IMR-90 (cell line): ENCODE data around the gene IL13.

Experiments
- CEBPB ChIP-seq: IDR thresholded peaks from 2 replicates; pipeline ENCODE4 v1.6.1; 2012; ENCODE audit warnings: low read depth, low read length, improper control_type of control experiment
- CHD1 ChIP-seq: IDR thresholded peaks from 2 replicates; pipeline ENCODE4 v1.6.1; 2012; ENCODE audit warnings: low read depth, low read length, improper control_type of control experiment
- ELK1 ChIP-seq: fragments of 150-350 bp; IDR thresholded peaks from 2 replicates; pipeline ENCODE4 v1.6.1; 2016; ENCODE audit warnings: low read depth, mild to moderate bottlenecking, low read length, moderate library complexity, borderline replicate concordance
- MAFK ChIP-seq: IDR thresholded peaks from 2 replicates; pipeline ENCODE4 v1.6.1; 2012; ENCODE audit warnings: low read depth, low read length, improper control_type of control experiment
- MAZ ChIP-seq: IDR thresholded peaks from 2 replicates; pipeline ENCODE4 v1.6.1; 2012; ENCODE audit warnings: low read depth, mild to moderate bottlenecking, low read length, improper control_type of control experiment, moderate library complexity, borderline replicate concordance
- MXI1 ChIP-seq: IDR thresholded peaks from 2 replicates; pipeline ENCODE4 v1.6.1; 2012; ENCODE audit warnings: low read depth, mild to moderate bottlenecking, low read length, moderate library complexity, borderline replicate concordance
- POLR2A ChIP-seq: IDR thresholded peaks from 2 replicates; pipeline ENCODE4 v1.6.1; 2012; ENCODE audit warnings: mild to moderate bottlenecking, low read depth, low read length
- RAD21 ChIP-seq: IDR thresholded peaks from 2 replicates; pipeline ENCODE4 v1.6.1; 2012; ENCODE audit warnings: low read length, improper control_type of control experiment
- RCOR1 ChIP-seq: IDR thresholded peaks from 2 replicates; pipeline ENCODE4 v1.6.1; 2012; ENCODE audit warnings: mild to moderate bottlenecking, low read length, improper control_type of control experiment; ENCODE audit not compliant: insufficient replicate concordance
- RFX5 ChIP-seq: IDR thresholded peaks from 2 replicates; pipeline ENCODE4 v1.8.0; 2012; ENCODE audit warnings: low read depth, mild to moderate bottlenecking, low read length, moderate library complexity
- USF2 ChIP-seq: fragments of 150-350 bp; IDR thresholded peaks from 2 replicates; pipeline ENCODE4 v1.6.1; 2017; ENCODE audit warnings: mild to moderate bottlenecking, antibody characterized with exemption, low read length, low read depth
- TF ChIP-seq, protein P1 (sequence below): conservative IDR thresholded peaks from 2 replicates; pipeline ENCODE4 v1.5.1; 2012; ENCODE audit warnings: mild to moderate bottlenecking, low read depth, low read length, improper control_type of control experiment

DNA sequence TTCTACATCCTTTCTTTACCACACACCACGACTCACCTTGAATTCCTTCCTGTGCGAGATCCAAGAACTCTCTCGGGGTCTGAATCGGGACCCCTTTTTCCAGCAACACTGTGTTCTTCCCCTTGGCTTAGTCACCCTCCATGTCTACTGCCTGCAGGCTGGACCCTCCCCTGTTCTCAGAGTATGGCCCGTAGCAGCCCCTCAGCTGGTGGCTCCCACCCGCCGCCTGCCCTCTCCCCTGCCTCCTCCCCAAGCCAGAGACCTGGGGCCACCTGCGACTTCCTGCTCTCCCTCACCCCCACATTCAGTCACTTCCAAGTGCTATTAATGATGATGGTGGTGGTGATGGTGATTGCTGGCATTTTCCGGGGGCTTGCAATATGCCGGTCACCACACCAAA, 9.3 kb downstream of the IL13 start:
- TF ChIP-seq POLR2A (no peak), MAFK (no peak), MXI1 (no peak), RCOR1 (no peak), RFX5 (no peak), ELK1 (no peak), CEBPB (no peak), USF2 (no peak), CHD1 (no peak), MAZ (no peak), RAD21 (no peak)
- TF ChIP-seq, protein P1, sequence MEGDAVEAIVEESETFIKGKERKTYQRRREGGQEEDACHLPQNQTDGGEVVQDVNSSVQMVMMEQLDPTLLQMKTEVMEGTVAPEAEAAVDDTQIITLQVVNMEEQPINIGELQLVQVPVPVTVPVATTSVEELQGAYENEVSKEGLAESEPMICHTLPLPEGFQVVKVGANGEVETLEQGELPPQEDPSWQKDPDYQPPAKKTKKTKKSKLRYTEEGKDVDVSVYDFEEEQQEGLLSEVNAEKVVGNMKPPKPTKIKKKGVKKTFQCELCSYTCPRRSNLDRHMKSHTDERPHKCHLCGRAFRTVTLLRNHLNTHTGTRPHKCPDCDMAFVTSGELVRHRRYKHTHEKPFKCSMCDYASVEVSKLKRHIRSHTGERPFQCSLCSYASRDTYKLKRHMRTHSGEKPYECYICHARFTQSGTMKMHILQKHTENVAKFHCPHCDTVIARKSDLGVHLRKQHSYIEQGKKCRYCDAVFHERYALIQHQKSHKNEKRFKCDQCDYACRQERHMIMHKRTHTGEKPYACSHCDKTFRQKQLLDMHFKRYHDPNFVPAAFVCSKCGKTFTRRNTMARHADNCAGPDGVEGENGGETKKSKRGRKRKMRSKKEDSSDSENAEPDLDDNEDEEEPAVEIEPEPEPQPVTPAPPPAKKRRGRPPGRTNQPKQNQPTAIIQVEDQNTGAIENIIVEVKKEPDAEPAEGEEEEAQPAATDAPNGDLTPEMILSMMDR: no peak
